Progenitor cell of endocrine pancreas (in vitro differentiated cells): ENCODE measurements around the gene MFSD2A. TPM values are rescaled to one million over a fixed set of nuclear protein-coding genes. Genes with fewer than 3 reads are reported as not detected.
"Not testable (repeated sequence)": the region's sequence is repeated elsewhere in the genome, so short reads cannot be mapped to it uniquely, and the experiment has no call there.

Experiments used
- DNase-seq: peaks from one replicate; pipeline ENCODE4 v3.0.0; 2021; ENCODE audit warnings: low spot score; ENCODE audit not compliant: unreplicated experiment
- H3K27ac Mint-ChIP-seq: 2 replicates; pipeline ENCODE4 v1.8.0; 2021; ENCODE audit warnings: mild to moderate bottlenecking, moderate library complexity, mixed read lengths
- H3K27me3 Mint-ChIP-seq: 2 replicates; pipeline ENCODE4 v1.8.0; 2021; ENCODE audit warnings: mixed read lengths
- H3K36me3 Mint-ChIP-seq: 2 replicates; pipeline ENCODE4 v1.8.0; 2022; ENCODE audit warnings: mixed read lengths; ENCODE audit not compliant: insufficient read depth
- H3K4me1 Mint-ChIP-seq: 2 replicates; pipeline ENCODE4 v1.8.0; 2021; ENCODE audit warnings: low read depth, mixed read lengths
- H3K4me3 Mint-ChIP-seq: 2 replicates; pipeline ENCODE4 v1.8.0; 2021; ENCODE audit warnings: low read depth, mild to moderate bottlenecking, moderate library complexity, mixed read lengths
- H3K9me3 Mint-ChIP-seq: 2 replicates; pipeline ENCODE4 v1.8.0; 2021; ENCODE audit warnings: low read depth, mixed read lengths
- CTCF ChIP-seq: fragments of 200-600 bp; sonication (generic); IDR thresholded peaks from one replicate; pipeline ENCODE4 v1.5.0; 2021; ENCODE audit warnings: antibody characterized with exemption, mild to moderate bottlenecking; ENCODE audit not compliant: unreplicated experiment
- total RNA-seq: library from RNA; stranded (reverse); gene quantifications from 2 replicates; pipeline ENCODE4 v1.2.1, GENCODE V29; 2021

The MFSD2A gene
- total RNA-seq, 1 donor from 2014 or later: 1.8 TPM

DNA sequence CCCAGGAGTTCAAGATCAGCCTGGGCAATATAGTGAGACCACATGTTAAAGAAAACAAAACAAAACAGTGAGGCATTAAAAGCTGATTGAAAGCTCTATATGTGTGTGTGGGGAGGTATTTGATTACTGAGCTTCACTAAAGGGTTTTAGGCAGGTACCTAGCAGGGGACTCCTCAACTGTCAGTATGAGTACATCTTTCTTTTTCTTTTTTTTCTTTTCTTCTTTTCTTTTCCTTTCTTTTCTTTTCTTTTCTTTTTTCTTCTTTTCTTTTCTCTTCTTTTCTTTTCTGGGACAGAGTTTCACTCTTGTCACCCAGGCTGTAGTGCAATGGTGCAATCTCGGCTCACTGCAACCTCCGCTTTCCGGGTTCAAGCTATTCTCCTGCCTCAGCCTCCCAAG lies 44.7 kb upstream of the MFSD2A start:
- no peak for TF ChIP-seq CTCF
- no peaks in the 10 kb centered on the region for H3K27me3 Mint-ChIP-seq
- no peak overlapping the region for H3K4me3 Mint-ChIP-seq
- H3K27ac Mint-ChIP-seq: no peak overlapping the region
- H3K9me3 Mint-ChIP-seq: peaks cover 6% of the 10 kb centered on the region
- no peaks in the 10 kb centered on the region for H3K4me1 Mint-ChIP-seq
- H3K36me3 Mint-ChIP-seq: no peaks in the 10 kb centered on the region
- no peak for DNase-seq

- not testable (repeated sequence) for H3K27ac Mint-ChIP-seq, H3K4me1 Mint-ChIP-seq, H3K27me3 Mint-ChIP-seq, H3K36me3 Mint-ChIP-seq, H3K4me3 Mint-ChIP-seq, H3K9me3 Mint-ChIP-seq, DNase-seq
These were observed 41.8 kb upstream of the MFSD2A start for GRCh38 chr1:39913136-39913535.

- Mint-ChIP-seq H3K9me3 (no peaks in the 10 kb centered on the region), H3K27me3 (peaks cover 2% of the 10 kb centered on the region), H3K4me1 (no peaks in the 10 kb centered on the region), H3K27ac (peak overlapping the region; percentile 24), H3K4me3 (no peak overlapping the region), H3K36me3 (no peaks in the 10 kb centered on the region)
- no peak for DNase-seq
- TF ChIP-seq CTCF: no peak
These were observed 39.3 kb upstream of the MFSD2A start for GRCh38 chr1:39915499-39916129.

DNA sequence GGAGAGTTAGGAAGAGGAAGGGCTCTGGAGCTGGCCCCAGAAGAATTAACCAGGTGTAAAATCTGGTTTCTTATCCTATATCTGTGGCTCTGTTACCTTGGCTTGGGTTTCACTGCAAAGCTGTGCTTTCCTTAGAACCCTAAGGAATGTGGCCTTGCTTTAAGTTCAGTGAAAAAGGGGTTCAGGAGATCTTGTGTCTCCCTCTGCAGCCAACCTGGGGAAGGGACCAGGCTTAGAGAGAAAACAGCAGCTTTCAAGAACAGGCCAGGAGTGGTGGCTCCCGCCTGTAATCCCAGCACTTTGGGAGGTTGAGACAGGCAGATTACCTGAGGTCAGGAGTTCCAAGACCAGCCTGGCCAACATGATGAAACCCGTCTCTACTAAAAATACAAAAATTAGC lies 37.1 kb upstream of the MFSD2A start:
- peaks cover 17% of the 10 kb centered on the region for H3K27me3 Mint-ChIP-seq
- peaks cover 5% of the 10 kb centered on the region for H3K4me1 Mint-ChIP-seq
- H3K27ac Mint-ChIP-seq: peak overlapping the region; percentile 8
- no peak for DNase-seq
- H3K4me3 Mint-ChIP-seq: no peak overlapping the region
- no peaks in the 10 kb centered on the region for H3K36me3 Mint-ChIP-seq
- TF ChIP-seq CTCF: no peak
- no peaks in the 10 kb centered on the region for H3K9me3 Mint-ChIP-seq

DNA sequence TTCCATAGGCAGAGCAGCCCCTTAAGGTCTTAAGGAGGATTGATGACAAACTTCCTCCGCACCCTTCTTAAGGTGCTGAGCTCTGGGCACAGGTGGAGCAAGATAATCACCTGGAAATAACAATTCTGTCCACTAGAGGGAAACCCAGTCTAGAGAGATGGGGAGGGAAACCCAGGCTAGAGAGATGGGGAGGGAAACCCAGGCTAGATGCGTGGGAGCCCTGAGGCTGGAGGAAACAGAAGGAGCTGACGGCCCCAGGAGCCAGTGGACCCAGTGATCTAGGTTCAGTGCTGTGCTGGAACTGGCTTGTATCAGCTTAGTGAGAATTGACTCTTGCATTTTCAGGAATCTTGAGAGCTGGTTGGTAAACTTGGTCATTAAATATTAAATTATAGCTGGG lies 35.4 kb upstream of the MFSD2A start:
- Mint-ChIP-seq H3K4me1 (peaks cover 5% of the 10 kb centered on the region), H3K27ac (no peak overlapping the region), H3K36me3 (no peaks in the 10 kb centered on the region), H3K27me3 (peaks cover 25% of the 10 kb centered on the region), H3K9me3 (no peaks in the 10 kb centered on the region), H3K4me3 (no peak overlapping the region)
- peak; percentile 23 for DNase-seq
- peak; percentile 73 for TF ChIP-seq CTCF

DNA sequence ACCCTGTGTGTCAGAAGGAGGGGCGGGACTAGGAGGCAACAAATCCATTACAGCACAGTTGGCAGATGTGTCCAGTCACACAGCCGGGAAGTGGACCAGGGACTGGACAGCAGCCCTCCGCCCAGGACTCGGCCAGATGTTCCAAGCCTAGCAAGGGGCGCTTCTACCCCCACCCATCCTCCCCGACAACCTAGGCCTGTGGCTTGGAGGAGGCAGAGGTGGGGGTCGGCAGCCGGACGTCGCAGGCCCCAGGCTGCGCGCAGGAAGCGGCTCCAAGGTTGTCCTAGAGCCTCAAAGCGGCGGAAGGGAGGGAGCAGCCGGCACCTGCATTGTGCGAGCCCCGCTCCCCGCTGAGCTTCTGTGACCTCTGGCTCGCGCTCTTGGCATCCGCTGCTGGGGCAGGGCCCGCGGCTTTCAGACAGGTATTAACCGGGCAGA lies 32.7 kb upstream of the MFSD2A start:
- DNase-seq: no peak
- H3K27ac Mint-ChIP-seq: peak overlapping the region; percentile 73
- no peak for TF ChIP-seq CTCF
- H3K27me3 Mint-ChIP-seq: peaks cover 32% of the 10 kb centered on the region
- H3K4me3 Mint-ChIP-seq: peak overlapping the region; percentile 19
- no peaks in the 10 kb centered on the region for H3K36me3 Mint-ChIP-seq
- H3K4me1 Mint-ChIP-seq: peaks cover 13% of the 10 kb centered on the region
- H3K9me3 Mint-ChIP-seq: no peaks in the 10 kb centered on the region
